ENCODE data around the gene KANSL3.
A peak's percentile ranks its signal among the peaks of the same experiment; 100 is the strongest.
"Not testable (repeated sequence)": the region's sequence is repeated elsewhere in the genome, so short reads cannot be mapped to it uniquely, and the experiment has no call there.

KANSL3 gene

GRCh38 chr2:96638144-96639121 lies at the start of gene KANSL3:
KANSL3 (minus strand) TSS chr2:96638312; CDS start chr2:96637135, 1,177 bp downstream.
- peak; percentile 14 for DNase-seq

GRCh38 chr2:96687266-96687665 lies 49.2 kb upstream of the KANSL3 start:
- no peak for DNase-seq

GRCh38 chr2:96685577-96686459 lies 47.7 kb upstream of the KANSL3 start:
- DNase-seq, result no peak

GRCh38 chr2:96684883-96685576 lies 46.9 kb upstream of the KANSL3 start:
- no peak for DNase-seq

- DNase-seq, result no peak
Observed at GRCh38 chr2:96683972-96684820, 46.1 kb upstream of the KANSL3 start.

GRCh38 chr2:96683307-96683706 lies 45.2 kb upstream of the KANSL3 start:
- DNase-seq, result no peak

- DNase-seq, result no peak
Observed at GRCh38 chr2:96681540-96681939, 43.4 kb upstream of the KANSL3 start.

GRCh38 chr2:96680561-96681141 lies 42.5 kb upstream of the KANSL3 start:
- DNase-seq, result no peak

- no peak for DNase-seq
Observed at GRCh38 chr2:96679848-96680247, 41.7 kb upstream of the KANSL3 start.

GRCh38 chr2:96669539-96670215 lies 31.6 kb upstream of the KANSL3 start:
- no peak for DNase-seq

GRCh38 chr2:96668771-96669170 lies 30.7 kb upstream of the KANSL3 start:
- no peak for DNase-seq

GRCh38 chr2:96665717-96666116 lies 27.6 kb upstream of the KANSL3 start:
- not testable (repeated sequence) for DNase-seq

- DNase-seq, result peak; percentile 93
Observed at GRCh38 chr2:96665083-96665569, 27.0 kb upstream of the KANSL3 start.

- DNase-seq, result no peak
Observed at GRCh38 chr2:96664366-96664925, 26.3 kb upstream of the KANSL3 start.

GRCh38 chr2:96663829-96664228 lies 25.7 kb upstream of the KANSL3 start:
- no peak for DNase-seq

- DNase-seq, result no peak
Observed at GRCh38 chr2:96663177-96663576, 25.1 kb upstream of the KANSL3 start.

GRCh38 chr2:96662360-96662759 lies 24.2 kb upstream of the KANSL3 start:
- no peak for DNase-seq

GRCh38 chr2:96661324-96661723 lies 23.2 kb upstream of the KANSL3 start:
- DNase-seq, result no peak

- no peak for DNase-seq
Observed at GRCh38 chr2:96656540-96656939, 18.4 kb upstream of the KANSL3 start.

GRCh38 chr2:96655526-96655925 lies 17.4 kb upstream of the KANSL3 start:
- no peak for DNase-seq

Measured in SIG-M5 (cell line).